ENCODE data around the gene MOB3A. TPM values are rescaled to one million over a fixed set of nuclear protein-coding genes. Genes with fewer than 3 reads are reported as not detected.

Gene MOB3A
- polyA plus RNA-seq, 1 donor (not counting 4 experiments of a cell fraction or from before 2014, with no cell fraction given), result 34.2 TPM

DNA sequence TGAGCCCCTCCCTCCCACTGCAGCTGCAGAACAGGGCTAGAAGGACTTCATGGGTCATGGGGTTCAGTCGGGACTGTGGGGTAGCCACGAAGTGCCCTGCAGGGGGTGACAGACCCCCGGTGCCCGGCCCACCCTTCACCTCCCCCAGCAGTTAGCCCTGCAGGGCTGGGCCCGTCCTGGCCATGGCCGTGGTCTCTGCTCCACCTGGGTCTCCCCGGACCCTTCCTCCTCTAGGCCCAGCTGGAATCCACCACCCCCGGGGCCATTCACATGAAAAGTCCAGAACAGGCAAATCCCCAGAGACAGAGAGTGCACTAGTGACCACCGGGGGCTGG, 62.3 kb downstream of the MOB3A start:
- Histone ChIP-seq H3K27ac (ENCODE audit: control insufficient read depth, insufficient read depth, low read length) (no peak overlapping the region), H3K4me1 (ENCODE audit: control insufficient read depth, extremely low read depth, insufficient read depth, low read length) (peaks cover 17% of the 10 kb centered on the region), H3K27me3 (ENCODE audit: control insufficient read depth, extremely low read depth, insufficient read depth, low read length) (no peaks in the 10 kb centered on the region), H3K9me3 (ENCODE audit: control insufficient read depth, low read depth, low read length) (no peaks in the 10 kb centered on the region), H4K20me1 (ENCODE audit: control insufficient read depth, extremely low read depth, insufficient read depth, low read length) (no peaks in the 10 kb centered on the region), H3K9me1 (ENCODE audit: control insufficient read depth, extremely low read depth, insufficient read depth, low read length) (no peaks in the 10 kb centered on the region), H3K4me2 (ENCODE audit: control insufficient read depth, extremely low read depth, insufficient read depth, low read depth, low read length) (no peak overlapping the region), H3K9ac (ENCODE audit: control insufficient read depth, extremely low read depth, insufficient read depth, low read length) (no peak overlapping the region), H3K36me3 (ENCODE audit: control insufficient read depth in 2 of 2, extremely low read depth in 1 of 2, insufficient read depth in 2 of 2, low read length in 2 of 2) (peaks cover 2 to 6% of the 10 kb centered on the region in 2 experiments), H3K4me3 (ENCODE audit: control insufficient read depth in 2 of 3, extremely low read depth in 1 of 3, insufficient read depth in 2 of 3, low read depth in 1 of 3, low read length in 3 of 3) (no peak overlapping the region), H3K79me2 (ENCODE audit: control insufficient read depth, insufficient read depth, low read length) (no peaks in the 10 kb centered on the region), H2AFZ (ENCODE audit: control insufficient read depth, low read length) (no peak overlapping the region)
- no peak for FAIRE-seq
- TF ChIP-seq, protein P1, sequence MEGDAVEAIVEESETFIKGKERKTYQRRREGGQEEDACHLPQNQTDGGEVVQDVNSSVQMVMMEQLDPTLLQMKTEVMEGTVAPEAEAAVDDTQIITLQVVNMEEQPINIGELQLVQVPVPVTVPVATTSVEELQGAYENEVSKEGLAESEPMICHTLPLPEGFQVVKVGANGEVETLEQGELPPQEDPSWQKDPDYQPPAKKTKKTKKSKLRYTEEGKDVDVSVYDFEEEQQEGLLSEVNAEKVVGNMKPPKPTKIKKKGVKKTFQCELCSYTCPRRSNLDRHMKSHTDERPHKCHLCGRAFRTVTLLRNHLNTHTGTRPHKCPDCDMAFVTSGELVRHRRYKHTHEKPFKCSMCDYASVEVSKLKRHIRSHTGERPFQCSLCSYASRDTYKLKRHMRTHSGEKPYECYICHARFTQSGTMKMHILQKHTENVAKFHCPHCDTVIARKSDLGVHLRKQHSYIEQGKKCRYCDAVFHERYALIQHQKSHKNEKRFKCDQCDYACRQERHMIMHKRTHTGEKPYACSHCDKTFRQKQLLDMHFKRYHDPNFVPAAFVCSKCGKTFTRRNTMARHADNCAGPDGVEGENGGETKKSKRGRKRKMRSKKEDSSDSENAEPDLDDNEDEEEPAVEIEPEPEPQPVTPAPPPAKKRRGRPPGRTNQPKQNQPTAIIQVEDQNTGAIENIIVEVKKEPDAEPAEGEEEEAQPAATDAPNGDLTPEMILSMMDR (optimal IDR thresholded peaks at IDR 0.05 in 1 of 3, IDR thresholded peaks at IDR 0.05 in 1 of 3, conservative IDR thresholded peaks at IDR 0.05 in 1 of 3; ENCODE audit: extremely low read depth in 1 of 3, insufficient read depth in 2 of 3, low read length in 3 of 3), result no peak
- TF ChIP-seq EZH2 (IDR thresholded peaks at IDR 0.05; ENCODE audit: low read length), result no peak
- dilution Hi-C loops (cut with MboI; ENCODE audit: extremely low pct_ligation_motif_present, low sequenced_read_pairs), result no loop called here
- DNase-seq (ENCODE audit: low read depth, low spot score), result no peak

DNA sequence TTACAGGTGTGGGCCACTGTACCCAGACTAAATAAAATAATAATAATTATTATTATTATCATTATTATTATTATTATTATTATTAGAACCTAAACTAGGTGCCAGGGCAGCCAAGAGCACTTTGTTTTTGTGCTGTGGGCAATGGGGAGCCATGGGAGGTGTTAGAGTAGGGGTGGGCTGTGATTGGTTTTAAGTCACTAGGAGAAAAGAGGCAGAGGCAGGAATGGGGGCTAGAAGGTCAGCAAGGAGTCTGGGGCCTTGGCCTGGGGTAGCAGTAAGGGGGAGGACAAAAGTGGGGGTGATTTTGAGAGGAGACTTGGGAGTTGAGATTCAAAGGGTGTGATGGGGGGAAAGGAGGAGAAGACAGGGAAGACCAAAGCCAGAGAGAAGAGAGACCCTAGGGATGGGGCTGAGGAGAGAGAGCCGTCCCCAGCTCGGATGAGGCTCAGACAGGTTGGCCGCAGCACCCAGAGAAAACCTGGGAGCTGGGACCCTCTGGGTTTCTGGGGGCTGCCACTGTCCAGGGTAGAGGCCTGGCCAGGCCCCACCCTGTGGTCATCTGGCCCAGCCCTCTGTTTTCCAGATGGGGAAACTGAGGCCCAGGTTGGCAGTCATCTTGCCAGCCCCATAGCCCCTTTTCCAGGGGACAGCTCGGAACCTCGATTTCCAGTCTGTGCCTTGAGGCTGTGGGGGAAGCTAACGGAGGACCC, 62.9 kb downstream of the MOB3A start:
- no peak overlapping the region for H3K4me2 ChIP-seq (ENCODE audit: control insufficient read depth, extremely low read depth, insufficient read depth, low read depth, low read length)
- peaks cover 0 to 6% of the 10 kb centered on the region in 2 experiments for H3K36me3 ChIP-seq (ENCODE audit: control insufficient read depth in 2 of 2, extremely low read depth in 1 of 2, insufficient read depth in 2 of 2, low read length in 2 of 2)
- no peak overlapping the region for H3K4me3 ChIP-seq (ENCODE audit: control insufficient read depth in 2 of 3, extremely low read depth in 1 of 3, insufficient read depth in 2 of 3, low read depth in 1 of 3, low read length in 3 of 3)
- no peak overlapping the region for H2AFZ ChIP-seq (ENCODE audit: control insufficient read depth, low read length)
- FAIRE-seq (no peak), DNase-seq (ENCODE audit: low read depth, low spot score) (no peak)
- no peaks in the 10 kb centered on the region for H3K9me3 ChIP-seq (ENCODE audit: control insufficient read depth, low read depth, low read length)
- no peak overlapping the region for H3K9ac ChIP-seq (ENCODE audit: control insufficient read depth, extremely low read depth, insufficient read depth, low read length)
- H4K20me1 ChIP-seq (ENCODE audit: control insufficient read depth, extremely low read depth, insufficient read depth, low read length), result no peaks in the 10 kb centered on the region
- H3K9me1 ChIP-seq (ENCODE audit: control insufficient read depth, extremely low read depth, insufficient read depth, low read length), result no peaks in the 10 kb centered on the region
- no peak overlapping the region for H3K27ac ChIP-seq (ENCODE audit: control insufficient read depth, insufficient read depth, low read length)
- TF ChIP-seq, protein P1 (optimal IDR thresholded peaks at IDR 0.05 in 1 of 3, IDR thresholded peaks at IDR 0.05 in 1 of 3, conservative IDR thresholded peaks at IDR 0.05 in 1 of 3; ENCODE audit: extremely low read depth in 1 of 3, insufficient read depth in 2 of 3, low read length in 3 of 3), result no peak
- no peak for TF ChIP-seq EZH2 (IDR thresholded peaks at IDR 0.05; ENCODE audit: low read length)
- H3K79me2 ChIP-seq (ENCODE audit: control insufficient read depth, insufficient read depth, low read length), result no peaks in the 10 kb centered on the region
- no peaks in the 10 kb centered on the region for H3K27me3 ChIP-seq (ENCODE audit: control insufficient read depth, extremely low read depth, insufficient read depth, low read length)
- H3K4me1 ChIP-seq (ENCODE audit: control insufficient read depth, extremely low read depth, insufficient read depth, low read length), result peaks cover 21% of the 10 kb centered on the region
- dilution Hi-C loops (cut with MboI; ENCODE audit: extremely low pct_ligation_motif_present, low sequenced_read_pairs), result no loop called here
